ENCODE results near the gene FSTL4. TPM values are rescaled to one million over a fixed set of nuclear protein-coding genes. Genes with fewer than 3 reads are reported as not detected.
A peak's percentile ranks its signal among the peaks of the same experiment; 100 is the strongest.

Gene FSTL4
- total RNA-seq (2014; rRNA removed; shearing (Covaris generic)): 0.12 TPM in 1 of 2 replicates, not detected in the other

DNA sequence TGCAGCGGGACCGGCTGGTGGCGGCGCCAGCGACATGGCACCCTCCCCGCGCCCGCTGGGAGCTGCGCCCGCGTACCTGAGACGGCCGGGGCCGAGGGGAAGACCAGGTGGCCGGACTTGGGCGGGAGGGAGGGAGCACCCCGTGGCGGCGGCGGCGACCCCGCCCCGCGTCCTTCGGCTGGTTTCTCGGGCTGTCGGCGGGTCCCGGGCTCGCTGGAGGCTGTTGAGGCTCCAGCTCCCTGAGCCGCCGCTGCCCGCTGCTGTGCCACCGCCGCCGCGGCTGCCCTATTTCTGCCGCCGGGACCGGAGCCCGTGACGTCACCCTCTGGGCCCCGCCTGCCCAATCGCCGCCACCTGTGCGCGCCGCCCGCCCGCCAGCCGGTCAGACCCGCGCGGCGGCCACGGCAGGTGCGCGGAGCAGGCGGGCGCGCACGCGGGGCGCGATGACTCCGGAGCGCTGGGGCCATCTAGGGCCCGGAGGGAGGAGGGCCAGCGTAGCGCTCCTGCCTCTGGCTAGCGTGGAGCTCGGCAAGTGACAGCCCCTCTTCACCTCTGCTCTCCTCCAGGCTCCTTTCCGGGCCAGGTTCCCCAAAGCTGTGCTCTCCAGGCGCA, at the start of gene FSTL4:
FSTL4 (minus strand) TSS at position 293 of the 612 bp plus-strand sequence.
- DNase-seq (ENCODE audit: low read depth): no peak

- no peak for DNase-seq (ENCODE audit: low read depth)
Observed at GRCh38 chr5:133661389-133661788, 49.0 kb upstream of the FSTL4 start.

DNA sequence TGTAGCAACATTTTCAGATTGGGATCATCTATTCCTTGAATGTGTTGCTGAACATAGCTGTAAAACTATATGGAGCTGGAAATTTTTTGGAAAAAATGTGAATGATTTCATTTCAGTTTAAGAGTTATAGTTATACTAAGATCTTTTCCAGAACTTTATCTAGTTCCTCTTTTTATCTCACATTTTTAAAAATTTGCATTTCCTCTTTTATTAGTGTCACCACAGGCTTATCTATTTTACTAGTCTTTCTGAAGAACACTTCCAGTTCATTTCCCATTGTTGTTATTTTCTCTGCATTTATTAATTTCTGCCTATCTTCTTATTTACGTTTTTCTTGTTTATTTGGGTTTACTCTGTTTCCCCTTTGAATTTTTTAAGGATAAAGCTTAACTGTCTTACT, 46.0 kb upstream of the FSTL4 start:
- DNase-seq (ENCODE audit: low read depth): no peak

- no peak for DNase-seq (ENCODE audit: low read depth)
Observed at GRCh38 chr5:133657036-133657435, 44.7 kb upstream of the FSTL4 start.

DNA sequence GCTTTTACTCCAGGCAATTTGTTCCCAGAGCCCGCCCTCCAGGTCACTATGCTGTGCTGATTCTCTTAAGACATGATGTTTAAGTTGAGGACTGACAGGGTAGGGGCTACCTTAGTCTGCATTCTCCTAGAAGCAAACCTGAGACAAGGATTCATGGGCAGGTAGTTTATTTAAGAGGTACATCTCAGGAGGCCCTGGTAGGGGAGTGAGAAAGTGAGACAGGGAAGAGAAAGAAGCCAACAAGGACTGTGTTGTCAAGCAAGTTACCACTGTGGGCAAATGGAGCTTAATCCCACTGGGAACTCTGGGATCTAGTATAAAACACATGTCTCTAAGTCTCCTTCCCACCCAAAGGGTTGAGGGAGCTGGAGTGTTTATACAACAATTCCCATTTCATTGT, 43.6 kb upstream of the FSTL4 start:
- DNase-seq (ENCODE audit: low read depth): no peak

- no peak for DNase-seq (ENCODE audit: low read depth)
Observed at GRCh38 chr5:133653760-133654049, 41.4 kb upstream of the FSTL4 start.

GRCh38 chr5:133652951-133653759, 40.8 kb upstream of the FSTL4 start:
- DNase-seq (ENCODE audit: low read depth): no peak

DNA sequence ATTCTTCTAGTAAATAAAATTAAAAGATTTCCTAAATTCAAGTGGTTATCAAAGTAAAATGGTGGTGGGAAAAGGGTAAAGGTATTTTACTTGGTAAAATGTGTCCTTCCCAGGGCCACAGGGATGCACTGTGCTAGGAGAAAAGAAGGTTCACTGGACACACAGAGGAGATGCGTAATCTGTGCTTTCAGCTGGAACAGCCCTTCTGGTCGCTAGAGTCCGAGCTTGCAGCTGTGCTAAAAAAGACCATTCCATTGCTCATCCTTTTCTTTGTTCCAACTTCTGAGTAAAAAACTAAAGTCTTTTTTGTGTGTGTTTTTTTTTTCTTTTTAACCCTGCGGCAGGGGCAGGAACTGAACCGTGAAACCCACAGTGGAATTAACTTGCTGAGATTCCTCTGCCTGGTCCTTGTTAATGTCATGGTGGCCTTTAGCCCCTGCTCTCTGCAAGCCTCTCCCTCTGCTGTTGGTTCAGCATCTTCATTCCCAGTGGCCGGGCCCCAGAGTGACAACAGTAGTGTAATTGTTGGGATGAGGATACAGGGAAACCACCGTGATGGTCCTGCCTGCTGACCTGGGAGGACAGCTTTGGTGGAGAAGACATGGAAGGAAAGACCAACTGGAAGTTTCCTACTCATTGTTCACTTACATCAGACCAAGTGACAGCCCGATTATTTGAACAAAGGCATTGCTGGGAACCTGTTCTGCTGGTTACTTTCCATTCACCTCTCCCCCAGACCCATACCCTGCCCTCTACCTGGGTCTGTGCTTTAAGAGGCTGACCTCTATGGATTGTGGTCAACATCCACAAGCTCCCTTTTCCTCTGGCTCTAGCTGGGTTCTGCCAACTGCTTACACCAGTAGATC, 31.9 kb upstream of the FSTL4 start:
- DNase-seq (ENCODE audit: low read depth): no peak

DNA sequence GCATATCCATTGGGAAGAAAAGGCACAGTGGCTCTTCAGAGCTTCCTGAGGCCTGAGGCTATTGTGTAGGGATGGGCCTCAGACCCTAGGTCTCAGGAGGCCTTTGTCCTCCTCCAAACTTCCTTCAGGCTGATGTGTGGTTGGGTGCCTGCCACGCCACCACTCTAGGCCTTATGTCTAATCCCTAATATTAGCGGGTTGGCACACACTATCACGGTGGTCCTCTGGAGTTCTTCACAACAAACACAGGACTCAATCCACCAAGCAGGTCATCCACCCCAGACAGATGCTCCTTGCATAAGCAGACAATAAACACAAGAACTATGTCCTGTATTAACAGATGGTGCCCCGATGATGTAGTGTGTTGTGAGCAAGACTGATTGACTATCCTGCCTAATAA, 31.0 kb upstream of the FSTL4 start:
- no peak for DNase-seq (ENCODE audit: low read depth)

DNA sequence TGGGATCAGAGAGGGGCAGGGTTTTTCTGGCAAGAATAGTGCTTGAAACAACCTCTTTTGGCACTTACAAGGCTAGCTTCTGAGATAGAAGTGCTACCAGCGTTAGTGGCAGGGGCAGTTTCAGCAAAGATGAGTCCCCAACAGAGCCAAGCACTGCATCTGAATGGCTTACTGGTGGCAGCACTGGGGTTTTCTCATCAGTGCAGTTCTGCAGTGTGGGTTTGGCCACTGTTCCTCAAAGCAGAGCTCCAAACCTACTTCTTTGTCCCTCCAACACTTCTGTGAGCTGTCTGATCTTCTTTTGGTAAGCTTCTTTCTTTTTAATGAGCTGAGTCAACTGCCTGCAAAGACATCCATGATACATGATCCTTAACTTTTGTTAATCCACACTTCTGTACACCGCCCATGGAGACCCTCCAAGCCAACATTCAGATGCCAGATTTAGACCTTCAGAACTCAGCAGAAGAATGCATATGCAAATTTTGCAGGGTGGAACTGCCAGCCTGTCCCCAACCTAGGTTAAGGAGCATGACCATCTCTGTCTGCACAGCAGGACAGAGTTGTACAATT, 29.9 kb upstream of the FSTL4 start:
- no peak for DNase-seq (ENCODE audit: low read depth)

GRCh38 chr5:133641683-133642082, 29.3 kb upstream of the FSTL4 start:
- no peak for DNase-seq (ENCODE audit: low read depth)

DNA sequence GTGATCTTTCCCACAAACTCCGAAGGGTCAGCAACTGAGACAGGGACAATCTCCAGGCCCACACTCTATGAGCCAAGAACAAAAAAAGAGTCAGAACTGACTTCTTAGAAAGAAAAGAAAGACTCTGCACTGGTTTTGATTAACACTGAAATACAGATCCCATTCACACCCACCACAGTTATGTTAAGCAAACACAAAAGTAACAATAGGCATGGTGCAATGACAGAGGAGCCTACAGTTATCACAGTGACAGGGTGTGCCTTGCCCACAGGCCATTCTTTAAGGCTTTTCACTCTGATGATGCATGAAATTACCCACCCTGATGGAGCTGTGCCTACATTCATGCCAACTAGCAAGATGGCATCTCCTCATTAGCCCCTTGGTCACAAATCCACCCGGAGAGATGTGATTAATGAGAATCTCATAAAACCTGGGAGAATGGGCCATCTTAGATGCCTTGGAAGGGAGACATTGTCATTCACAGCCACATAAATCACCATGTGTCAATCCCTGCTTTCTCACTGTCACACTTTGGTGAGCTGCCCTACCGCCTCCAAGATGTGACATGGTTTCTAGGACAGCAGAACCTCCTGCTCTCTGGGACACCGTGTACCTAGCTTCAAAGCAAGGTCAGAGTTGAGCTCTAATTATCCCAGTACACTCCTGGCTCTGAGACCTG, 27.6 kb upstream of the FSTL4 start:
- no peak for DNase-seq (ENCODE audit: low read depth)

GRCh38 chr5:133638436-133638835, 26.1 kb upstream of the FSTL4 start:
- no peak for DNase-seq (ENCODE audit: low read depth)

GRCh38 chr5:133637206-133637605, 24.9 kb upstream of the FSTL4 start:
- DNase-seq (ENCODE audit: low read depth): no peak

- DNase-seq (ENCODE audit: low read depth): peak; percentile 56
Observed at GRCh38 chr5:133635051-133635450, 22.7 kb upstream of the FSTL4 start.

- peak; percentile 3 for DNase-seq (ENCODE audit: low read depth)
Observed at GRCh38 chr5:133627180-133627579, 14.8 kb upstream of the FSTL4 start.

DNA sequence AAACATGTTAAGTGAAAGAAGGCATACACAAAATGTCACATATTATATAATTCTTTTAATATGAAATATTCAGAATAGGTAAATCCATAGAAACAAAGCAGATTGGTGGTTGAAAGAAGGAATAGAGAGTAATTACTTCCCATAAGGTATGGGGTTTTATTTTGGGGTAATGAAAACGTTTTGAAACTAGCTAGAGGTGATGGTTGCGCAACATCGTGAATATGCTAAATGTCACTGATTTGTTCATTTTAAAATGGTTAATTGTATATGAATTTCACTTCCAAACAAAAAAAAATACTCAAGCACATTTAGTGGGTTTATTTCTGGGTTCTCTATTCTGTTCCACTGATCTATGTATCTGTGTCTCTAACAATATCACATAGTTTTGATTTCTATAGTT, 12.0 kb upstream of the FSTL4 start:
- no peak for DNase-seq (ENCODE audit: low read depth)

DNA sequence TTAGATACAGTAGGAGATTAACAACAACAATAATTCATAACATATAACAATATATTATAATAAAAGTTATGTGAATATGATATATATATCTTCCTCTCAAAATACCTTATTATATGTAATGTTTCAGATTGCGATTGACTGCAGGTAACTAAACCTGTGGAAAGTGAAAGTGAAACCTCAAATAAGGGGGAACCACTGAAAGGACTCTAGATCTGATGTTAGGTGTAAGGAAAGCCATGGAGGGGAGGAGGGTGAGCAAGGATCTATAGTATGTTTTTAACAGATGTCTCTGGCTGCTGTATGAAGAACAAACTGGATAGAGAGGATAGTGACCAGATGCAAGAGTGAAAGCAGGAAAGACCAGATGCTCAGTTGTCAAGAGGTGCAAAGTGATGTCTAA, 5.8 kb upstream of the FSTL4 start:
- no peak for DNase-seq (ENCODE audit: low read depth)

GRCh38 chr5:133613743-133614142, 1.4 kb upstream of the FSTL4 start:
- no peak for DNase-seq (ENCODE audit: low read depth)

- DNase-seq (ENCODE audit: low read depth): no peak
Observed at GRCh38 chr5:133613184-133613583, 843 bp upstream of the FSTL4 start.

GRCh38 chr5:133611357-133612248, 738 bp downstream of the FSTL4 start:
- DNase-seq (ENCODE audit: low read depth): no peak

Data from RPMI7951 (cell line).